Prostate gland (tissue), 2 donors: Measurements from ENCODE around the gene PTPRM. TPM values are rescaled to one million over a fixed set of nuclear protein-coding genes. Genes with fewer than 3 reads are reported as not detected.

Experiments
- DNase-seq: peaks from one replicate; pipeline ENCODE4 v3.0.0-alpha.2; 2019; ENCODE audit warnings: low spot score
- H3K27ac ChIP-seq, 2 donors: fragments of 200-600 bp; sonication (generic); 2 replicates each; pipeline ENCODE4 v1.5.1; 2017 to 2019
- H3K27me3 ChIP-seq: fragments of 200-600 bp; sonication (generic); replicated peaks from 2 replicates; pipeline ENCODE4 v1.5.1; 2019; ENCODE audit not compliant: insufficient read depth
- H3K36me3 ChIP-seq, 2 donors: fragments of 200-600 bp; sonication (generic); 1 replicate in 1 of 2; 2 replicates in 1 of 2; pipeline versions ENCODE4 v1.5.1 to v1.8.1; 2017 to 2019
- H3K4me1 ChIP-seq: fragments of 200-600 bp; sonication (generic); replicated peaks from 2 replicates; pipeline ENCODE4 v1.5.1; 2019
- H3K4me3 ChIP-seq, 2 donors: fragments of 200-600 bp; sonication (generic); 2 replicates each; pipeline ENCODE4 v1.5.1; 2017 to 2019
- H3K9me3 ChIP-seq: fragments of 200-600 bp; sonication (generic); 2 replicates; pipeline ENCODE4 v1.5.1; 2017
- POLR2A ChIP-seq: fragments of 450-650 bp; IDR thresholded peaks from one replicate; pipeline ENCODE4 v1.6.1; 2016; ENCODE audit warnings: antibody characterized with exemption, mild to moderate bottlenecking
- POLR2AphosphoS5 ChIP-seq: sonication (generic); formaldehyde crosslinking; IDR thresholded peaks from one replicate; pipeline ENCODE4 v1.6.1; 2017; ENCODE audit warnings: antibody characterized with exemption
- whole genome bisulfite sequencing: methylation state at CpG from one replicate; pipeline ENCODE4 v1.1.5; 2018; 5-methylcytosine and 5-hydroxymethylcytosine counted together
- intact Hi-C: fragments of 100-400 bp; cut with DNase I; formaldehyde crosslinking; loops from one replicate; pipeline ENCODE4 v1.14.2; 2022
- total RNA-seq, 2 donors: library from RNA; depleted of rRNA; stranded (reverse); fragments of >200 nt; gene quantifications; one replicate each; pipeline ENCODE4 v1.1.0, GENCODE V29; 2016
- TF ChIP-seq, protein P1 (sequence below), 4 experiments: fragments of 200-600 bp in 2 of 4; fragments of 450-650 bp in 2 of 4; sonication (generic) in 2 of 4; IDR thresholded peaks; 1 replicate in 3 of 4; 2 replicates in 1 of 4; pipeline ENCODE4 v1.5.1; 2016 to 2019; ENCODE audit warnings: antibody characterized with exemption in 4 of 4, mild to moderate bottlenecking in 2 of 4, moderate library complexity in 2 of 4

Gene PTPRM
- total RNA-seq, 2 donors from 2014 or later, result 32.9 to 92.6 TPM

DNA sequence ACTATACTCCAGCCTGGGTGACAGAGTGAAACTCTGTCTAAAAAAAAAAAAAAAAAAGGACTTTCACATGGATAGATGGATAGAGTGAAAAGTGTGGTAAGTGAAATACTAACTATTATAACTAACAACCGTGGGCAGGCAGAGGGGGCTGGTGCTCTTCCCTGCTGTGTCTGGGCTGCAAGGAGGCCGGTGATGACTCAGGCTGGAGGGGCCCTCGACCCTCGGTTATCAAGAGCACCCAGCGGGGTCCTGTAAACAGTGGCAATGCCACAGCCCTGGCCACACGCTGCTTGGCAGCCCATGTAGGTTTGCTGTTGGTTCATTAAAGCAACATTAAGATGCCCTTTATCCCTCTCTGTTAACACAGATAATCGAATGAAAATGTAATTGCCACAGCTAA lies 857.4 kb downstream of the PTPRM start:
- intact Hi-C loops, result no loop called here

GRCh38 chr18:8424917-8425725 lies 858.0 kb downstream of the PTPRM start:
- H3K4me3 ChIP-seq, result no peak overlapping the region
- TF ChIP-seq, protein P1, sequence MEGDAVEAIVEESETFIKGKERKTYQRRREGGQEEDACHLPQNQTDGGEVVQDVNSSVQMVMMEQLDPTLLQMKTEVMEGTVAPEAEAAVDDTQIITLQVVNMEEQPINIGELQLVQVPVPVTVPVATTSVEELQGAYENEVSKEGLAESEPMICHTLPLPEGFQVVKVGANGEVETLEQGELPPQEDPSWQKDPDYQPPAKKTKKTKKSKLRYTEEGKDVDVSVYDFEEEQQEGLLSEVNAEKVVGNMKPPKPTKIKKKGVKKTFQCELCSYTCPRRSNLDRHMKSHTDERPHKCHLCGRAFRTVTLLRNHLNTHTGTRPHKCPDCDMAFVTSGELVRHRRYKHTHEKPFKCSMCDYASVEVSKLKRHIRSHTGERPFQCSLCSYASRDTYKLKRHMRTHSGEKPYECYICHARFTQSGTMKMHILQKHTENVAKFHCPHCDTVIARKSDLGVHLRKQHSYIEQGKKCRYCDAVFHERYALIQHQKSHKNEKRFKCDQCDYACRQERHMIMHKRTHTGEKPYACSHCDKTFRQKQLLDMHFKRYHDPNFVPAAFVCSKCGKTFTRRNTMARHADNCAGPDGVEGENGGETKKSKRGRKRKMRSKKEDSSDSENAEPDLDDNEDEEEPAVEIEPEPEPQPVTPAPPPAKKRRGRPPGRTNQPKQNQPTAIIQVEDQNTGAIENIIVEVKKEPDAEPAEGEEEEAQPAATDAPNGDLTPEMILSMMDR (IDR thresholded peaks at IDR 0.05), result no peak
- TF ChIP-seq POLR2A, result no peak
- no peak for TF ChIP-seq POLR2AphosphoS5
- H3K4me1 ChIP-seq, result no peaks in the 10 kb centered on the region
- H3K27ac ChIP-seq, result no peak overlapping the region
- no peaks in the 10 kb centered on the region for H3K27me3 ChIP-seq
- intact Hi-C loops, result no loop called here
- no peaks in the 10 kb centered on the region for H3K9me3 ChIP-seq
- no peaks in the 10 kb centered on the region for H3K36me3 ChIP-seq
- 64% methylated on average over 13 of the region's 13 CpGs for WGBS
- no peak for DNase-seq

More for the DNA sequence above, 857.4 kb downstream of the PTPRM start:
- Histone ChIP-seq H3K9me3 (no peaks in the 10 kb centered on the region), H3K4me1 (no peaks in the 10 kb centered on the region), H3K27me3 (no peaks in the 10 kb centered on the region), H3K4me3 (no peak overlapping the region), H3K36me3 (no peaks in the 10 kb centered on the region), H3K27ac (no peak overlapping the region)
- DNase-seq, result no peak
- WGBS, result 86% methylated on average over 7 of the region's 7 CpGs
- no peak for TF ChIP-seq POLR2A
- TF ChIP-seq, protein P1 (IDR thresholded peaks at IDR 0.05), result no peak
- no peak for TF ChIP-seq POLR2AphosphoS5

- no peaks in the 10 kb centered on the region for H3K27me3 ChIP-seq
- no peaks in the 10 kb centered on the region for H3K4me1 ChIP-seq
- H3K4me3 ChIP-seq, result no peak overlapping the region
- H3K9me3 ChIP-seq, result no peaks in the 10 kb centered on the region
- DNase-seq, result no peak
- WGBS, result 81% methylated on average over 13 of the region's 13 CpGs
- no peaks in the 10 kb centered on the region for H3K36me3 ChIP-seq
- intact Hi-C loops, result no loop called here
- TF ChIP-seq POLR2A (no peak), POLR2AphosphoS5 (no peak)
- TF ChIP-seq, protein P1 (IDR thresholded peaks at IDR 0.05), result no peak
- H3K27ac ChIP-seq, result no peak overlapping the region
These were observed 859.3 kb downstream of the PTPRM start for GRCh38 chr18:8426401-8426800.

DNA sequence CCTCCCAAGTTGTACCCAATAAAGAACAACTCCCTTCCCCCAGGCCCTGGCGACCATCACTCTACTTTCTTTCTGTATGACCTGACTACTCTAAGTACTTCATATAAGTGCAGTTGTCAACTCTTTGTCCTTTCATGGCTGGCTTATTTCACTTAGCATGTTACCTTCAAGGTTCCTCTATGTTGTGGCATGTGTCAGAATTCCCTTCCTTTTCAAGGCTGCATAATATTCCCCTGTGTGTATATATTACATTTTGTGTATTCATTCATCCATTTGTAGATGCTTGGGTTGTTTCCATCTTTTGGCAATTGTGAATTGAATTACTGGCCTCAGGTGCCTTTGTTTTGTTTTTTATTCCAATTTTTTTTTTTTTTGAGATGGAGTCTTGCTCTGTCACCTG lies 860.2 kb downstream of the PTPRM start:
- no peaks in the 10 kb centered on the region for H3K4me1 ChIP-seq
- DNase-seq, result no peak
- no peak overlapping the region for H3K4me3 ChIP-seq
- 100% methylated on average over 1 of the region's 1 CpG for WGBS
- intact Hi-C loops, result no loop called here
- TF ChIP-seq POLR2AphosphoS5 (no peak), POLR2A (no peak)
- TF ChIP-seq, protein P1 (IDR thresholded peaks at IDR 0.05), result no peak
- H3K27me3 ChIP-seq, result no peaks in the 10 kb centered on the region
- no peaks in the 10 kb centered on the region for H3K36me3 ChIP-seq
- no peak overlapping the region for H3K27ac ChIP-seq
- H3K9me3 ChIP-seq, result no peaks in the 10 kb centered on the region

DNA sequence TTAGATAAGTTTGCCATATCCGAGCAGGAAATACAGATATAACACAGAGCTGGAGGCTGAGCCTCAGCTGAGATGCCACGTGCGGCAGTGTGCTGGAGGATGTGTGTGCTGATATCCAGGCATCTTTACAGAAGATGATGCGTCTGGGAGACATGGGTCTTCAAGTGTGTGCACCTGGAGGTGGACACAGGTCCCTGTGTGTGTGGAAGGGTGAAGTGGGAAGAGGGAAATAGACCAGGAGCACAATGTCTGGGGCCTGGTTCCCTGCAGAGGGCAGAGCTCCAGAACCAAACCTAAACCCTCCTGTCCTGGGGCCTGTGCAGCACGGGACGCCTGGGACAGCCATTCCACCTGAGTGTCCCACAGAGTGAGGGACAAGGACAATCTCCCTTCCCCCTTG lies 861.8 kb downstream of the PTPRM start:
- no peaks in the 10 kb centered on the region for H3K36me3 ChIP-seq
- 91% methylated on average over 6 of the region's 6 CpGs for WGBS
- intact Hi-C loops, result no loop called here
- DNase-seq, result no peak
- no peak overlapping the region for H3K4me3 ChIP-seq
- H3K9me3 ChIP-seq, result no peaks in the 10 kb centered on the region
- H3K4me1 ChIP-seq, result no peaks in the 10 kb centered on the region
- TF ChIP-seq POLR2AphosphoS5 (no peak), POLR2A (no peak)
- TF ChIP-seq, protein P1 (IDR thresholded peaks at IDR 0.05), result no peak
- no peaks in the 10 kb centered on the region for H3K27me3 ChIP-seq
- no peak overlapping the region for H3K27ac ChIP-seq
